Neural progenitor cell (in vitro differentiated cells): Measurements from ENCODE around the gene WDR93. TPM values are rescaled to one million over a fixed set of nuclear protein-coding genes. Genes with fewer than 3 reads are reported as not detected.

Experiments used
- DNase-seq: peaks from one replicate; pipeline ENCODE4 v3.0.0-alpha.2; 2016; ENCODE audit warnings: low spot score
- H2AFZ ChIP-seq: fragments of 200-600 bp; sonication (generic); replicated peaks from 2 replicates; pipeline ENCODE4 v1.6.1; 2016; ENCODE audit warnings: antibody characterized with exemption
- H3F3A ChIP-seq: fragments of 200-600 bp; sonication (generic); 2 replicates; pipeline ENCODE4 v1.6.1; 2016; ENCODE audit warnings: antibody characterized with exemption, low read depth
- H3K27ac ChIP-seq: fragments of 200-600 bp; sonication (generic); 2 replicates; pipeline ENCODE4 v1.5.1; 2016; ENCODE audit warnings: mild to moderate bottlenecking
- H3K27me3 ChIP-seq: fragments of 200-600 bp; sonication (generic); 2 replicates; pipeline ENCODE4 v1.6.1; 2016; ENCODE audit warnings: mild to moderate bottlenecking, moderate library complexity
- H3K36me3 ChIP-seq: fragments of 200-600 bp; sonication (generic); 2 replicates; pipeline ENCODE4 v1.5.1; 2016
- H3K4me1 ChIP-seq: fragments of 200-600 bp; sonication (generic); 2 replicates; pipeline ENCODE4 v1.6.1; 2016; ENCODE audit warnings: mixed run types
- H3K4me2 ChIP-seq: fragments of 200-600 bp; sonication (generic); 2 replicates; pipeline ENCODE4 v1.6.1; 2016
- H3K4me3 ChIP-seq: fragments of 200-600 bp; sonication (generic); 2 replicates; pipeline ENCODE4 v1.5.1; 2016
- H3K79me2 ChIP-seq: fragments of 200-600 bp; sonication (generic); 2 replicates; pipeline ENCODE4 v1.6.1; 2016; ENCODE audit warnings: low read depth
- H3K9ac ChIP-seq: fragments of 200-600 bp; sonication (generic); 2 replicates; pipeline ENCODE4 v1.6.1; 2016
- H3K9me3 ChIP-seq: fragments of 200-600 bp; sonication (generic); 2 replicates; pipeline ENCODE4 v1.5.1; 2016; ENCODE audit warnings: low read depth
- H4K20me1 ChIP-seq: fragments of 200-600 bp; sonication (generic); 2 replicates; pipeline ENCODE4 v1.6.1; 2016; ENCODE audit warnings: low read depth
- H3K27ac Mint-ChIP-seq: 3 replicates; pipeline ENCODE4 v1.8.0; 2021; ENCODE audit warnings: mixed read lengths
- H3K27me3 Mint-ChIP-seq: 2 replicates; pipeline ENCODE4 v1.8.0; 2022; ENCODE audit warnings: low read depth, mild to moderate bottlenecking, inconsistent platforms, moderate library complexity, mixed read lengths; ENCODE audit not compliant: insufficient read depth
- H3K36me3 Mint-ChIP-seq: 3 replicates; pipeline ENCODE4 v1.8.0; 2021; ENCODE audit warnings: mixed read lengths
- H3K4me1 Mint-ChIP-seq: 3 replicates; pipeline ENCODE4 v1.8.0; 2021; ENCODE audit warnings: mixed read lengths
- H3K4me3 Mint-ChIP-seq: 3 replicates; pipeline ENCODE4 v1.8.0; 2021; ENCODE audit warnings: mild to moderate bottlenecking, moderate library complexity, mixed read lengths
- H3K9me3 Mint-ChIP-seq: 3 replicates; pipeline ENCODE4 v1.8.0; 2020; ENCODE audit warnings: mixed read lengths
- CTCF ChIP-seq: fragments of 200-600 bp; sonication (generic); IDR thresholded peaks from 2 replicates; pipeline ENCODE4 v1.5.1; 2017; ENCODE audit warnings: antibody characterized with exemption, mild to moderate bottlenecking
- EZH2 ChIP-seq: fragments of 200-600 bp; sonication (generic); IDR thresholded peaks from 2 replicates; pipeline ENCODE4 v1.6.1; 2017; ENCODE audit warnings: antibody characterized with exemption, mild to moderate bottlenecking, moderate library complexity
- EZH2phosphoT487 ChIP-seq: fragments of 200-600 bp; sonication (generic); IDR thresholded peaks from 2 replicates; pipeline ENCODE4 v1.6.1; 2017; ENCODE audit warnings: antibody characterized with exemption
- total RNA-seq: library from RNA; depleted of rRNA; stranded (reverse); fragments of >200 nt; gene quantifications from 2 replicates; pipeline ENCODE4 v1.2.3, GENCODE V29; 2015; ENCODE audit warnings: low replicate concordance

The WDR93 gene
- total RNA-seq, 1 donor from 2014 or later: 0.51 TPM

GRCh38 chr15:89749951-89750559, 59.4 kb downstream of the WDR93 start:
- no peaks in the 10 kb centered on the region for H3K36me3 ChIP-seq
- peak overlapping the region; percentile 80 for H3K4me3 Mint-ChIP-seq
- H3K9ac ChIP-seq: no peak overlapping the region
- H3K27me3 ChIP-seq: peaks cover 96% of the 10 kb centered on the region
- no peaks in the 10 kb centered on the region for H3K79me2 ChIP-seq
- peaks cover 11% of the 10 kb centered on the region for H3F3A ChIP-seq
- no peaks in the 10 kb centered on the region for H3K4me1 ChIP-seq
- H4K20me1 ChIP-seq: peaks cover 14% of the 10 kb centered on the region
- H3K36me3 Mint-ChIP-seq: no peaks in the 10 kb centered on the region
- H3K9me3 ChIP-seq: no peaks in the 10 kb centered on the region
- peaks cover 3% of the 10 kb centered on the region for H3K4me1 Mint-ChIP-seq
- H3K4me3 ChIP-seq: peak overlapping the region; percentile 54
- H3K9me3 Mint-ChIP-seq: no peaks in the 10 kb centered on the region
- no peak for TF ChIP-seq CTCF
- TF ChIP-seq EZH2phosphoT487: peak; percentile 89
- peak; percentile 87 for TF ChIP-seq EZH2
- DNase-seq: peak; percentile 45
- H2AFZ ChIP-seq: peak overlapping the region; percentile 96
- H3K27ac ChIP-seq: no peak overlapping the region
- peaks cover 26% of the 10 kb centered on the region for H3K27me3 Mint-ChIP-seq
- peak overlapping the region; percentile 77 for H3K4me2 ChIP-seq
- no peak overlapping the region for H3K27ac Mint-ChIP-seq

GRCh38 chr15:89750560-89751542, 60.2 kb downstream of the WDR93 start, which contains the start of gene MESP1:
Gene MESP1, minus strand, starts transcription at chr15:89751249. Its CDS starts 18 bp downstream, at chr15:89751231.
- Histone ChIP-seq H2AFZ (peak within 1 kb of the TSS; percentile 96), H3K27ac (no peak within 1 kb of the TSS), H3K4me1 (no peaks in the 10 kb centered on the region), H3F3A (peaks cover 11% of the 10 kb centered on the region), H3K36me3 (no peaks in the 10 kb centered on the region), H3K4me3 (peak within 1 kb of the TSS; percentile 54), H3K79me2 (no peaks in the 10 kb centered on the region), H3K9ac (no peak within 1 kb of the TSS), H3K9me3 (no peaks in the 10 kb centered on the region), H3K27me3 (peaks cover 94% of the 10 kb centered on the region), H4K20me1 (peaks cover 14% of the 10 kb centered on the region), H3K4me2 (peak within 1 kb of the TSS; percentile 77)
- Mint-ChIP-seq H3K36me3 (no peaks in the 10 kb centered on the region), H3K27me3 (peaks cover 25% of the 10 kb centered on the region), H3K4me1 (peaks cover 3% of the 10 kb centered on the region), H3K27ac (no peak within 1 kb of the TSS), H3K4me3 (peak within 1 kb of the TSS; percentile 80), H3K9me3 (no peaks in the 10 kb centered on the region)
- DNase-seq: peak; percentile 98
- TF ChIP-seq EZH2 (peak; percentile 71), CTCF (peak; percentile 74), EZH2phosphoT487 (peak; percentile 47)

GRCh38 chr15:89751748-89752147, 61.1 kb downstream of the WDR93 start:
- peaks cover 85% of the 10 kb centered on the region for H3K27me3 ChIP-seq

More at GRCh38 chr15:89751748-89752147, 61.1 kb downstream of the WDR93 start:
- Histone ChIP-seq H2AFZ (no peak overlapping the region), H3K4me1 (no peaks in the 10 kb centered on the region), H3K4me2 (peak overlapping the region; percentile 77), H3K27ac (no peak overlapping the region), H3K36me3 (no peaks in the 10 kb centered on the region), H3K4me3 (no peak overlapping the region), H3K79me2 (no peaks in the 10 kb centered on the region), H3K9me3 (no peaks in the 10 kb centered on the region), H3K9ac (no peak overlapping the region), H3F3A (peaks cover 11% of the 10 kb centered on the region), H4K20me1 (peaks cover 14% of the 10 kb centered on the region)
- no peak for DNase-seq
- Mint-ChIP-seq H3K4me3 (no peak overlapping the region), H3K4me1 (peaks cover 3% of the 10 kb centered on the region), H3K9me3 (no peaks in the 10 kb centered on the region), H3K27me3 (peaks cover 25% of the 10 kb centered on the region), H3K27ac (no peak overlapping the region), H3K36me3 (no peaks in the 10 kb centered on the region)
- TF ChIP-seq CTCF: no peak
- no peak for TF ChIP-seq EZH2
- TF ChIP-seq EZH2phosphoT487: no peak
